Esophagus muscularis mucosa (tissue), 4 donors: ENCODE data around the gene IGSF21. TPM values are rescaled to one million over a fixed set of nuclear protein-coding genes. Genes with fewer than 3 reads are reported as not detected.

Experiments used
- DNase-seq: peaks from one replicate; pipeline ENCODE4 v3.0.0-alpha.2; 2017; ENCODE audit errors: extremely low spot score
- H3K27ac ChIP-seq, 4 donors: fragments of 200-600 bp; sonication (generic); replicated peaks in 1 of 4; 1 replicate in 3 of 4; 2 replicates in 1 of 4; pipeline ENCODE4 v1.5.1; 2016 to 2019; ENCODE audit warnings: mild to moderate bottlenecking in 1 of 4
- H3K27me3 ChIP-seq, 4 donors: fragments of 200-600 bp; sonication (generic); one replicate each; pipeline versions ENCODE4 v1.5.1 to v1.6.0; 2016 to 2019
- H3K36me3 ChIP-seq, 4 donors: fragments of 200-600 bp; sonication (generic); one replicate each; pipeline ENCODE4 v1.5.1; 2016 to 2019
- H3K4me1 ChIP-seq, 4 donors: fragments of 200-600 bp; sonication (generic); one replicate each; pipeline ENCODE4 v1.5.1; 2016 to 2019
- H3K4me3 ChIP-seq, 4 donors: fragments of 200-600 bp; sonication (generic); 1 replicate in 2 of 4; 2 replicates in 2 of 4; pipeline ENCODE4 v1.5.1; 2016 to 2019; ENCODE audit warnings: mild to moderate bottlenecking in 4 of 4, moderate library complexity in 1 of 4
- H3K9me3 ChIP-seq, 4 donors: fragments of 200-600 bp; sonication (generic); 1 replicate in 3 of 4; 2 replicates in 1 of 4; pipeline ENCODE4 v1.5.1; 2016 to 2019
- EP300 ChIP-seq: sonication (generic); formaldehyde crosslinking; IDR thresholded peaks from one replicate; pipeline ENCODE4 v1.6.1; 2017; ENCODE audit warnings: antibody characterized with exemption
- POLR2A ChIP-seq: fragments of 450-650 bp; IDR thresholded peaks from one replicate; pipeline ENCODE4 v1.6.1; 2017; ENCODE audit warnings: antibody characterized with exemption, moderate library complexity, mild to moderate bottlenecking, low read depth
- POLR2AphosphoS5 ChIP-seq, 2 donors: sonication (generic); formaldehyde crosslinking; IDR thresholded peaks; one replicate each; pipeline ENCODE4 v1.6.1; 2017; ENCODE audit warnings: antibody characterized with exemption in 2 of 2
- WGBS: methylation state at CpG from one replicate; pipeline ENCODE4 v1.1.5; 2018; 5-methylcytosine and 5-hydroxymethylcytosine counted together
- intact Hi-C: fragments of 100-400 bp; cut with DNase I; formaldehyde crosslinking; loops from one replicate; pipeline ENCODE4 v1.15.1; 2023
- total RNA-seq, 4 donors: library from RNA; depleted of rRNA; stranded (reverse); fragments of >200 nt; gene quantifications; one replicate each; pipeline versions ENCODE4 v1.1.0 to v1.2.1, GENCODE V29; 2016
- TF ChIP-seq, protein P1 (sequence below), 3 experiments: fragments of 200-600 bp in 2 of 3; fragments of 450-650 bp in 1 of 3; sonication (generic) in 2 of 3; IDR thresholded peaks; one replicate each; pipeline ENCODE4 v1.5.1; 2017 to 2019; ENCODE audit warnings: antibody characterized with exemption in 3 of 3, mild to moderate bottlenecking in 2 of 3, moderate library complexity in 1 of 3

IGSF21 gene
- total RNA-seq, 4 donors from 2014 or later = 1.1 to 2.7 (median 1.2) TPM

GRCh38 chr1:18149027-18149641, 41.5 kb downstream of the IGSF21 start:
- H3K27ac ChIP-seq = no peak overlapping the region
- intact Hi-C loops = no loop called here
- H3K9me3 ChIP-seq = no peaks in the 10 kb centered on the region
- H3K27me3 ChIP-seq = peaks cover 0 to 62% (median 0%) of the 10 kb centered on the region in 4 donors
- no peak for DNase-seq
- H3K4me1 ChIP-seq = no peaks in the 10 kb centered on the region
- H3K4me3 ChIP-seq = no peak overlapping the region
- 72% methylated on average over 18 of the region's 19 CpGs for WGBS
- H3K36me3 ChIP-seq = no peaks in the 10 kb centered on the region
- TF ChIP-seq EP300 (no peak), POLR2AphosphoS5 (IDR thresholded peaks at IDR 0.05) (no peak), POLR2A (no peak)
- TF ChIP-seq, protein P1, sequence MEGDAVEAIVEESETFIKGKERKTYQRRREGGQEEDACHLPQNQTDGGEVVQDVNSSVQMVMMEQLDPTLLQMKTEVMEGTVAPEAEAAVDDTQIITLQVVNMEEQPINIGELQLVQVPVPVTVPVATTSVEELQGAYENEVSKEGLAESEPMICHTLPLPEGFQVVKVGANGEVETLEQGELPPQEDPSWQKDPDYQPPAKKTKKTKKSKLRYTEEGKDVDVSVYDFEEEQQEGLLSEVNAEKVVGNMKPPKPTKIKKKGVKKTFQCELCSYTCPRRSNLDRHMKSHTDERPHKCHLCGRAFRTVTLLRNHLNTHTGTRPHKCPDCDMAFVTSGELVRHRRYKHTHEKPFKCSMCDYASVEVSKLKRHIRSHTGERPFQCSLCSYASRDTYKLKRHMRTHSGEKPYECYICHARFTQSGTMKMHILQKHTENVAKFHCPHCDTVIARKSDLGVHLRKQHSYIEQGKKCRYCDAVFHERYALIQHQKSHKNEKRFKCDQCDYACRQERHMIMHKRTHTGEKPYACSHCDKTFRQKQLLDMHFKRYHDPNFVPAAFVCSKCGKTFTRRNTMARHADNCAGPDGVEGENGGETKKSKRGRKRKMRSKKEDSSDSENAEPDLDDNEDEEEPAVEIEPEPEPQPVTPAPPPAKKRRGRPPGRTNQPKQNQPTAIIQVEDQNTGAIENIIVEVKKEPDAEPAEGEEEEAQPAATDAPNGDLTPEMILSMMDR (IDR thresholded peaks at IDR 0.05) = no peak

DNA sequence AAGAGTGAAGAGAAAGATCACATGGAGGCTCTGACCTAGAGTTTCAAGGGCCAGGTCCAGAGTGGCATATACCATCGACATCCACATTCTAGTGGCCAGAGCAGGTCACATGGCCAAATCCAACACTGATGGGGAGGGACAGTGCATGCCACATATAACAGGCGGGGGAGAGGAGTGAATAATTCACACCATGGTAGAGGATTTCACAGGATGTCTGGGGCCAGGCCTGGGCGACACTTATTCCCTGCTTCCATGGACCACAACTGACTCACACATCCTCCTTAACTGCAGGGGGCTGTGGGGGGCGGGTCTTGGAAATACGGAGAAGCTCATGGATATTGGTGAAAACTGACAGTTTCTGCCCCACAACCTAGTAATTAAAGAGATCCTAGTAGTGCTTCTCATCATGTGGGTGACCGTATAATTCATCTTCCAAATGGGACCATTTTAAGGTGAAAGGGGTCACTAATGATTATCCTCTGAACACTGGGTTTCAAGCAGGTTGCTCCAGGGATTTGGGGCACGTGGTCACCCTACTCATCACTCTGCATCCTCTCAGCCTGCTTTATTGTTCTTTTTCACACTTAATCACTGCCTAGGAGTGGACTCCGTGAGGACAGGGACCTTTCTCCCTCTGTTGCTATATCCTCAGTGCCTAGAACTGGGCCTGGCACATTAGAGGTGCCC, 44.0 kb downstream of the IGSF21 start:
- H3K9me3 ChIP-seq = no peaks in the 10 kb centered on the region
- no peak overlapping the region for H3K4me3 ChIP-seq
- H3K27me3 ChIP-seq = peaks cover 0 to 62% (median 0%) of the 10 kb centered on the region in 4 donors
- TF ChIP-seq POLR2AphosphoS5 (IDR thresholded peaks at IDR 0.05) = no peak
- TF ChIP-seq, protein P1 (IDR thresholded peaks at IDR 0.05) = no peak
- TF ChIP-seq POLR2A = no peak
- TF ChIP-seq EP300 = no peak
- no peaks in the 10 kb centered on the region for H3K4me1 ChIP-seq
- intact Hi-C loops = no loop called here
- 76% methylated on average over 8 of the region's 8 CpGs for WGBS
- DNase-seq = no peak
- H3K27ac ChIP-seq = no peak overlapping the region
- H3K36me3 ChIP-seq = no peaks in the 10 kb centered on the region

GRCh38 chr1:18154430-18155194, 47.0 kb downstream of the IGSF21 start:
- Histone ChIP-seq H3K27ac (no peak overlapping the region), H3K36me3 (no peaks in the 10 kb centered on the region), H3K4me3 (no peak overlapping the region), H3K27me3 (peaks cover 0 to 76% (median 0%) of the 10 kb centered on the region in 4 donors), H3K9me3 (no peaks in the 10 kb centered on the region), H3K4me1 (no peaks in the 10 kb centered on the region)
- WGBS = 43% methylated on average over 3 of the region's 3 CpGs
- DNase-seq = no peak
- intact Hi-C loops = no loop called here
- TF ChIP-seq, protein P1 (IDR thresholded peaks at IDR 0.05) = no peak
- TF ChIP-seq EP300 = no peak
- TF ChIP-seq POLR2AphosphoS5 (IDR thresholded peaks at IDR 0.05) = no peak
- TF ChIP-seq POLR2A = no peak

- H3K36me3 ChIP-seq = no peaks in the 10 kb centered on the region
- no peak overlapping the region for H3K27ac ChIP-seq
- intact Hi-C loops = no loop called here
- TF ChIP-seq EP300 (no peak), POLR2A (no peak), POLR2AphosphoS5 (IDR thresholded peaks at IDR 0.05) (no peak)
- TF ChIP-seq, protein P1 (IDR thresholded peaks at IDR 0.05) = no peak
- peaks cover 0 to 83% (median 0%) of the 10 kb centered on the region in 4 donors for H3K27me3 ChIP-seq
- 81% methylated on average over 13 of the region's 13 CpGs for WGBS
- H3K9me3 ChIP-seq = no peaks in the 10 kb centered on the region
- H3K4me1 ChIP-seq = no peaks in the 10 kb centered on the region
- no peak for DNase-seq
- no peak overlapping the region for H3K4me3 ChIP-seq
These were observed 48.3 kb downstream of the IGSF21 start for GRCh38 chr1:18155881-18156385.
